ENCODE results near the gene SPINK13.

SPINK13 gene

GRCh38 chr5:148333262-148333849, 64.8 kb downstream of the SPINK13 start:
- H3K27me3 ChIP-seq (ENCODE audit: control insufficient read depth, low read length) = no peaks in the 10 kb centered on the region
- H3K4me3 ChIP-seq (ENCODE audit: low read length) = no peak overlapping the region
- H3K9me2 ChIP-seq (replicated peaks; ENCODE audit: control insufficient read depth, low read length) = no peaks in the 10 kb centered on the region
- H3K36me3 ChIP-seq (ENCODE audit: control insufficient read depth, low read length) = no peaks in the 10 kb centered on the region
- TF ChIP-seq CTCF (IDR thresholded peaks at IDR 0.05; ENCODE audit: low read depth, low read length, poor library complexity, severe bottlenecking) (no peak), EZH2phosphoT487 (IDR thresholded peaks at IDR 0.05; ENCODE audit: borderline replicate concordance, low read length) (no peak)
- no peak overlapping the region for H3K27ac ChIP-seq (ENCODE audit: low read depth, low read length)
- H3K4me1 ChIP-seq (ENCODE audit: control insufficient read depth, low read length) = no peaks in the 10 kb centered on the region
- H3K9me3 ChIP-seq (ENCODE audit: control insufficient read depth, insufficient read depth, low read length) = no peaks in the 10 kb centered on the region
- no peaks in the 10 kb centered on the region for H3K79me2 ChIP-seq (ENCODE audit: control insufficient read depth, low read length)
- H3K4me2 ChIP-seq (ENCODE audit: low read length) = no peak overlapping the region
- no peaks in the 10 kb centered on the region for H3F3A ChIP-seq (ENCODE audit: control insufficient read depth, insufficient read depth)
- no peaks in the 10 kb centered on the region for H4K20me1 ChIP-seq (ENCODE audit: control insufficient read depth, insufficient read depth, low read depth, low read length)

GRCh38 chr5:148335259-148335658, 66.7 kb downstream of the SPINK13 start, which contains the start of gene SPINK9:
Gene SPINK9, plus strand, starts transcription at chr5:148335559. Its CDS starts 55 bp downstream, at chr5:148335614.
- no peak within 1 kb of the TSS for H3K4me3 ChIP-seq (ENCODE audit: low read length)
- H3K79me2 ChIP-seq (ENCODE audit: control insufficient read depth, low read length) = no peaks in the 10 kb centered on the region
- no peak within 1 kb of the TSS for H3K4me2 ChIP-seq (ENCODE audit: low read length)
- no peaks in the 10 kb centered on the region for H3F3A ChIP-seq (ENCODE audit: control insufficient read depth, insufficient read depth)
- H3K36me3 ChIP-seq (ENCODE audit: control insufficient read depth, low read length) = no peaks in the 10 kb centered on the region
- H3K9me2 ChIP-seq (replicated peaks; ENCODE audit: control insufficient read depth, low read length) = no peaks in the 10 kb centered on the region
- no peaks in the 10 kb centered on the region for H3K4me1 ChIP-seq (ENCODE audit: control insufficient read depth, low read length)
- no peaks in the 10 kb centered on the region for H3K27me3 ChIP-seq (ENCODE audit: control insufficient read depth, low read length)
- no peak within 1 kb of the TSS for H3K27ac ChIP-seq (ENCODE audit: low read depth, low read length)
- no peaks in the 10 kb centered on the region for H4K20me1 ChIP-seq (ENCODE audit: control insufficient read depth, insufficient read depth, low read depth, low read length)
- no peaks in the 10 kb centered on the region for H3K9me3 ChIP-seq (ENCODE audit: control insufficient read depth, insufficient read depth, low read length)
- TF ChIP-seq EZH2phosphoT487 (IDR thresholded peaks at IDR 0.05; ENCODE audit: borderline replicate concordance, low read length) = no peak
- TF ChIP-seq CTCF (IDR thresholded peaks at IDR 0.05; ENCODE audit: low read depth, low read length, poor library complexity, severe bottlenecking) = no peak
